Measurements from ENCODE around the gene GRIN3A.
A peak's percentile ranks its signal among the peaks of the same experiment; 100 is the strongest.

DNA sequence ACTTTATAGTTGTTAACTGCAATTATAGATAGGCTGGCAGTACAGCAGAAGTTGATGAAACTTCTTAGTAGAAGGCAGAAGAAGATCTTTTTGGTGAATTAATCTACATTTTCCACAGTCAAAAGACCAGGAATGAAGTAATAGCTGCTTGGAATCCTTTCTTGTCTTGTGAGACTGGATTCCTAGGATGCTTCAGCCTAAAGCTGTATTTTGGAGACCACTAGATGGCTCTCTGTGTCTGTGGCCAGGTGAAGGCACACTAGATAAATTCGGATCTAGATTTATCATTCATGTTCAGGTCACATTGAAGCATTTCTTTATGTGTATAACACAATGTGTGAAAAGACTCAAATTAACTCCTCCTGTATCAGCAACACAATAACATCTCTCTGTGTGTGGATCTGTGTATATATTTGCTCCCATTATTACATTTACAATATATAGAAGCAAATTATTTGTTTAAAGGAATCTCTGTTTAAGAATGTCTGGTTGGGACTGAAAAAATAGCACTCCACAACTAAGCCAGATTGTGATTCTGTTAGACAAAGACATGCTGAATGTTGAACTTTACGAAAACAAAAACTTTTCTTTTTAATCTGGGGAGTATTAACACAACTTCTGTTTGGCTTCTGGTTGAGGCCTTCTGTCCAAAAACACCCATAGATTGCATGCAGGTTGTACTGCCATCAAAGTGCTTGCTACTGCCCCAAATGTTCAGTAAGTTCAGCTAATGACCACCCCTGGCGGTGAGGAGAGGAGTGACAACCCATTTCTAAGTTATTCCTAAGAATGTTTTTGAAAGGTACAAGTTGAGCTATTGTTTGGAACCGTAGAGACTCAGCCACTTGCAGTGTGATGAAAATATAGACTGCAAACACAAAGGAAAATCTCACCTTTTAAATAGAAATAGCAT lies 10.6 kb downstream of the GRIN3A start:
- TF ChIP-seq, protein P1, sequence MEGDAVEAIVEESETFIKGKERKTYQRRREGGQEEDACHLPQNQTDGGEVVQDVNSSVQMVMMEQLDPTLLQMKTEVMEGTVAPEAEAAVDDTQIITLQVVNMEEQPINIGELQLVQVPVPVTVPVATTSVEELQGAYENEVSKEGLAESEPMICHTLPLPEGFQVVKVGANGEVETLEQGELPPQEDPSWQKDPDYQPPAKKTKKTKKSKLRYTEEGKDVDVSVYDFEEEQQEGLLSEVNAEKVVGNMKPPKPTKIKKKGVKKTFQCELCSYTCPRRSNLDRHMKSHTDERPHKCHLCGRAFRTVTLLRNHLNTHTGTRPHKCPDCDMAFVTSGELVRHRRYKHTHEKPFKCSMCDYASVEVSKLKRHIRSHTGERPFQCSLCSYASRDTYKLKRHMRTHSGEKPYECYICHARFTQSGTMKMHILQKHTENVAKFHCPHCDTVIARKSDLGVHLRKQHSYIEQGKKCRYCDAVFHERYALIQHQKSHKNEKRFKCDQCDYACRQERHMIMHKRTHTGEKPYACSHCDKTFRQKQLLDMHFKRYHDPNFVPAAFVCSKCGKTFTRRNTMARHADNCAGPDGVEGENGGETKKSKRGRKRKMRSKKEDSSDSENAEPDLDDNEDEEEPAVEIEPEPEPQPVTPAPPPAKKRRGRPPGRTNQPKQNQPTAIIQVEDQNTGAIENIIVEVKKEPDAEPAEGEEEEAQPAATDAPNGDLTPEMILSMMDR (IDR thresholded peaks at IDR 0.05) = peak in 1 of 3 experiments; percentile 17
- no peak for TF ChIP-seq POLR2A (IDR thresholded peaks at IDR 0.05)
